ES-I3 (cell line): ENCODE measurements around the gene CDK6.
"Not testable (repeated sequence)": the region's sequence is repeated elsewhere in the genome, so short reads cannot be mapped to it uniquely, and the experiment has no call there.

Source experiments
- H3K36me3 ChIP-seq: 2 replicates; pipeline ENCODE4 v1.6.1; 2013; ENCODE audit warnings: mild to moderate bottlenecking, low read length, control low read depth, moderate library complexity; ENCODE audit not compliant: insufficient read depth
- H3K4me1 ChIP-seq: 2 replicates; pipeline ENCODE4 v1.6.1; 2013; ENCODE audit warnings: mild to moderate bottlenecking, control low read depth, low read length; ENCODE audit not compliant: insufficient read depth
- H3K9ac ChIP-seq: 2 replicates; pipeline ENCODE4 v1.6.1; 2013; ENCODE audit warnings: low read depth, mild to moderate bottlenecking, low read length, moderate library complexity
- H3K9me3 ChIP-seq: 2 replicates; pipeline ENCODE4 v1.6.1; 2013; ENCODE audit warnings: mild to moderate bottlenecking, low read length, moderate library complexity; ENCODE audit not compliant: control insufficient read depth, insufficient read depth

CDK6 gene

DNA sequence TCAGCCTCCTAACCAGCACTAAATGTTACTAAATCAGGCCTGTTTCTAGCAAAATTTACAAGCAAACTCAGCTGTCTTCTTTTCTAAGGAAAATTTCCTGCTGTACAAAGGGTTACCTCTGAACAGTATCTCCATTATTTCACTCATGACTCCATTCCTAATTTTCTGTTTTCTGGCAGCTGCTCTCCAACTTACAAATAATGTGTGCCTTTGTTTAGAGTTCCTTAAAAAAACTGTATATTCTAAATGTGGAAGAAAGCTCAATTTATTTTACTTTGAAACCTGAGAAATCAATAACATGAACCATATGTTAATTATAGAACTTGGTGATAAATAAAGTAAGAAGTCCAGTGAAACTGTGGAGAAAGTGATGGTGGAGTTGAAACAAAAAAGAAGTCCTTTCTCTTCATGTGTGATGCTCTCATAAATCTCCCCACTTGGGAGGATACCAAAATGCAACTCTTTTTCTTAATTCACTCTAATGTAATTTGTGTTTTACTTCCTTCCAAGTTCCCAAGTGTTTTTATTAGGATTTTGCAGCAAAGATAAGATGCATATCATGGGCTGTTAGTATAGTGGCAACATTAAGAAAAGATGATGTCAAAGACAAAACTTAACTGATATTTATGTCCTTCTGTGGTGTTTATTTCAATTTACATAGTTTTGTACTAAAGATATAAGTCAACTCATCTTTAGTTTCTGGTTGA lies 74.8 kb downstream of the CDK6 start:
- Histone ChIP-seq H3K36me3 (no peaks in the 10 kb centered on the region), H3K9me3 (no peaks in the 10 kb centered on the region), H3K9ac (no peak overlapping the region), H3K4me1 (peaks cover 48% of the 10 kb centered on the region)

DNA sequence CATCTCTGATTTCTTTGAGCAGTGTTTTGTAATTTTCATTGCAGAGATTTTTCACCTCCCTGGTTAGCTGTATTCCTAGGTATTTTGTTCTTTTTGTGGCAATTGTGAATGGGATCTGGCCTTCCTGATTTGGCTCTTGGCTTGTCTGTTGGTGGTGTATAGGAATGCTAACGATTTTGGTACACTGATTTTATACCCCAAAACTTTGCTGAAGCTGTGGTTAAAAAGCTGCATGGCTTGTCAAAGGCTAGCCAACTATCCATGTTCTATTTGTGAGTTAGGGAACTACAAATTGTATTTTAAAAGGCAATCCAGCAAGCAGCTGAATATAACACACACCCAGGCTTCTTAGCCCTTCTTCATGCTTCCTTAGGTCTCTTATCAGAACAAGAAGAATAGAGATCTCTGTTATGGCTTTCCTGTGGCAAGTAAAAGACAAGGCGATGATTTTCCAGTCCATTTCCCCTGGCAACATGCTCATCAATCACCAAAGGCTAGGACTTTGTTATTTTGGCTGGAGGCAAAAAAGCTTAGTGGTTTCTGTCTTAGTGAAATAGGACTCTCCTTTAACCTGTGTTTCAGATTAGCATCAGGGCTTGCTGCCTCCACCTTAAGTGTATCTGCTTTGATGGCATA lies 77.5 kb downstream of the CDK6 start:
- no peaks in the 10 kb centered on the region for H3K9me3 ChIP-seq
- H3K9ac ChIP-seq: no peak overlapping the region
- no peaks in the 10 kb centered on the region for H3K36me3 ChIP-seq
- peaks cover 48% of the 10 kb centered on the region for H3K4me1 ChIP-seq

GRCh38 chr7:92757311-92757910 lies 79.0 kb downstream of the CDK6 start:
- H3K9ac ChIP-seq, H3K36me3 ChIP-seq, H3K9me3 ChIP-seq: not testable (repeated sequence)
- H3K4me1 ChIP-seq: peaks cover 46% of the 10 kb centered on the region

- peaks cover 49% of the 10 kb centered on the region for H3K4me1 ChIP-seq
- H3K9me3 ChIP-seq: no peaks in the 10 kb centered on the region
- H3K9ac ChIP-seq: no peak overlapping the region
- H3K36me3 ChIP-seq: no peaks in the 10 kb centered on the region
Measured at GRCh38 chr7:92755680-92756079, 80.7 kb downstream of the CDK6 start.

DNA sequence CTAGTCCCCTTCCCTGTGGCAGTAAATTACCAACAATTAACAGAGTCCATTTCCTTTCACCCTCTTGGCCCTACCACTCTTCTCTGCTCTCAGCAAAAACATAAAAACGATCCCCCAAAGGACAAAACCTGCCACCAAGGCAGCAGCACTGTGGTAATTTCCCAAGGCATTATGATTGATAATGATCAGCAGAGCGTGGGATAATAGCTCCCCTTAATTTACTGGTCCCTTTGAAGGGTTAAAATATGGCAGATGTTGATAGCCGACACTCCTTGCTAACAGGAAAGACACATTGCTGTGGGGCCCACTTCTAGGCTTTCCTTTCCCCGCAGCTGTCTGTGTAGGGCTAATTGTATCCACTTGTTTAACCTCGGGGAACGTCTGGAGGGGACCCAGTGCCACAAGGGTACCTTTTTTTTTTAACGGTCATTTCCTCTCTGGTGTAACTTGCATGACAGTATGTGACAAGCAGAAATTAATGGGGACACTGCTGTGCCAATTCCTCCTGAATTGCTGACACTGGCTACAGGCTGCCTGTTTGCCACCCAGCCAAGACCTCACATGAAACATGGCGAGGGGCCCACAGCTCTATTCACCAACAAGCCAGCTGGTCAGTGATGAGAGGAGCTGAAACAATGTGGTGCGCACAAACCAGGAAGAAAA lies 81.3 kb downstream of the CDK6 start:
- H3K9ac ChIP-seq: no peak overlapping the region
- H3K9me3 ChIP-seq: no peaks in the 10 kb centered on the region
- no peaks in the 10 kb centered on the region for H3K36me3 ChIP-seq
- peaks cover 55% of the 10 kb centered on the region for H3K4me1 ChIP-seq

- Histone ChIP-seq H3K9me3 (no peaks in the 10 kb centered on the region), H3K36me3 (no peaks in the 10 kb centered on the region), H3K4me1 (peaks cover 49% of the 10 kb centered on the region), H3K9ac (no peak overlapping the region)
Measured at GRCh38 chr7:92753614-92754013, 82.8 kb downstream of the CDK6 start.

DNA sequence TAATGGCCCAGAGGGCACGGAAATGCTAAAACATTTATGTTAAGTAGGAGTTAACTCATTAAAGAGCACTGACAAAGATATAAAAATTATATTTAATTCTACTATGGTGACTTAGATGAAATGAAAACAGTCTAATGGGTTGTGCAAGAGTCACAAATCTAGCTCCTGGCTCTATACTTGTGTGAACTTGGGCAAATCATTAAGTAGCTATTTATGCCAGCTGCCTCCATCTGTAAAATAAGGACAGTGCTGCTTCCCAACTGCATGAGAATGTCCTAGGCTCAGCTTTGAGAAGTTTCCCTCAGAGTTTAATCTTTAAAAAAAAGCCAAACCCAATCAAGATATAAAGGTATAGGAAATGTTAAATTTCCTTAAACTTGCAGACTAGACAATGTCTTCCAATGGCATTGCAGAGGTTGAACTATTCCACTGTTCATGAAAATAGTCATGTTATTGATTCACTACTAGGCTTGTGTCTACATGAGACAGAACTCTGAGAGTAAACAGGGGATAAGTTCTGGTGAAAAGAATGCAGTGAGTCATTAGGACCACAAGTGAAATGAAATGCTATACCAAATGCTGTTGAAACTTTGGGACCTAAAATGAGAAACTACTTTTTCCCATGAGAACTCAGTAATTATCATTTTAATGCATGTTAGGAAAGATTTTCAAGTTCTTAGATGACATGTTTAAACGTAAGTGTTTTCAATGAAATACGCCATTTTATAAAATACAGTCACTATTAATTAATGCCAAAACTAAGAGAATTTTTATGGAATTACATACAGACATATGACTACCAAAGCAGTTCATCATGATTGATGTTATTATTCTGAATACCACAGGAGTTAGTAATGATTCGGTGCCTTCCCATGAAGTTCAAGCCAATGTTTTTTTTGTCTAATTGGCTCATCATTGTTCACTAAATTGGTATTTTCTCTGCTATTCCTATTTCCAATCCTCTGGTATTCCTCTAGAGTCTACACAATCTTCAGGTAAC lies 84.2 kb downstream of the CDK6 start:
- H3K9ac ChIP-seq: no peak overlapping the region
- H3K9me3 ChIP-seq: no peaks in the 10 kb centered on the region
- H3K36me3 ChIP-seq: no peaks in the 10 kb centered on the region
- peaks cover 55% of the 10 kb centered on the region for H3K4me1 ChIP-seq

DNA sequence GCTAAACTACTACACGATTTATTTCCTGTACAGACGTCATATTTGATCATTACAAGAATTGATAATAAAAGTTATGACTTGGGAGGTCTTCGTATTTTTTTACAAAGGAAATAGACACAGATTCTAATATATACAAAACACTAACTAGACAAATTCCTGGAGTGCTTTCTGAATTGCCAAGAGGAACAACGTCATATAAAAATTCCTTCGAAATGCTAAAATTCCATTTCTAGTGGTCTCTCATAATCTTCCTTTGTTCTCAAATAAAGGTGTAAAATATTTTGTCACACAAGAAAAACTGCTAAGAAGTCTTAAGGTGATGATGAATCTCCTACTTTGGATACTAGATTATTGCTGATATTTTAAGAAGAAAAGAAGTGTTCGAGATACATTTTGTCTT lies 85.4 kb downstream of the CDK6 start:
- Histone ChIP-seq H3K9me3 (no peaks in the 10 kb centered on the region), H3K36me3 (no peaks in the 10 kb centered on the region), H3K9ac (no peak overlapping the region), H3K4me1 (peaks cover 49% of the 10 kb centered on the region)

DNA sequence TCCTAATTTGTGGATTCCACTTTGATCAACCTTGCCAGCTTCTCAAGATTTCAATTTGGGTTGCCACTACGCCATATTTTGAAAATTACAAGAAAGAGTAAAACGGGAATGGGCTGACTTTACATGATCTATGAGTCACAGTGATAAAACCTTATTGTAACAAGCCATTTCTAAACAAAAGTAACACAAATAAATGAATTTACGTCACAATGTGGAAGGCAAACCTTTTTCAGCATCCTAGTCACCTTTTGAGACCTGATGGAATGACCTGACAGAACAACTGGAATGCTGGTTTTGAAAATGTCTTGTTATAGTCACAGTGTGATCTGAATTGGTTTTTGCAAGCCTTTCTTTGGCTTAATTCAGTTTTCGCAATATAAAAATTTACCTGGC lies 85.9 kb downstream of the CDK6 start:
- no peaks in the 10 kb centered on the region for H3K9me3 ChIP-seq
- peaks cover 44% of the 10 kb centered on the region for H3K4me1 ChIP-seq
- no peaks in the 10 kb centered on the region for H3K36me3 ChIP-seq
- H3K9ac ChIP-seq: no peak overlapping the region

DNA sequence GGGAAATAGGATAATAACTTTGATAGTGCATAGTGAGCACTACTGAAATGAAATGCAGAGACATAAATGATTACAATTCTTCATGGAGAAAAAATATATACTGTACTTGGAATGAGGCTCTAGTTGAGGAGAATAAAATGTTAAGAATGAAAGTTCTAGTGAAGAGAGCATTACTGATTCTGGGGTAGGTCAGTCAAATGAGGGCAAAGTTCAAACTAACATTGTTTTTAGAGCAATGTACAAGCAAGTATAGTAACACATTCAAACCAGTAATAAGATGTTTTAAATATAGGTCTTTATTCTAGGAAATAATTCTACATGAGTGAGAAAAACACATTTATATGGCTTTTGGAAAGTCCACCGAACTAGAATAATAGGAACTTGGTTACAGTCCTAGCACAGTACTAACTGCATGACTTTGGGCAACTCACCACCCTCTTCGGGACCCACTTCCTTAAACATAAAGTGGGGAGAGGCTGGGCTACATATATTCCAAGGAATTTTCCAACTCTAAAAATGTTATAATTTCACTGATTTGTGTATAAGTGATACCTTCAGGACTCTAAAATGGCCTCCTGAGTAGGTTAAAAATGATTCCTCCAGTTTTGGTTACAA lies 86.4 kb downstream of the CDK6 start:
- Histone ChIP-seq H3K9me3 (no peaks in the 10 kb centered on the region), H3K9ac (no peak overlapping the region), H3K36me3 (no peaks in the 10 kb centered on the region), H3K4me1 (peaks cover 39% of the 10 kb centered on the region)

- Histone ChIP-seq H3K4me1 (peaks cover 35% of the 10 kb centered on the region), H3K36me3 (no peaks in the 10 kb centered on the region), H3K9me3 (0 out of 2 replicates have a peak, but pooled peaks cover 4% of the 10 kb centered on the region), H3K9ac (no peak overlapping the region)
Measured at GRCh38 chr7:92749327-92749755, 87.0 kb downstream of the CDK6 start.

GRCh38 chr7:92748495-92748894 lies 87.9 kb downstream of the CDK6 start:
- Histone ChIP-seq H3K9ac (no peak overlapping the region), H3K4me1 (peaks cover 35% of the 10 kb centered on the region), H3K36me3 (no peaks in the 10 kb centered on the region), H3K9me3 (0 out of 2 replicates have a peak, but pooled peaks cover 4% of the 10 kb centered on the region)

GRCh38 chr7:92747041-92747835 lies 89.1 kb downstream of the CDK6 start:
- Histone ChIP-seq H3K36me3 (no peaks in the 10 kb centered on the region), H3K9ac (no peak overlapping the region), H3K4me1 (peaks cover 28% of the 10 kb centered on the region), H3K9me3 (0 out of 2 replicates have a peak, but pooled peaks cover 4% of the 10 kb centered on the region)
